ENCODE results near the gene ARRDC3.
"Not testable (repeated sequence)": the region's sequence is repeated elsewhere in the genome, so short reads cannot be mapped to it uniquely, and the experiment has no call there.

Gene ARRDC3

DNA sequence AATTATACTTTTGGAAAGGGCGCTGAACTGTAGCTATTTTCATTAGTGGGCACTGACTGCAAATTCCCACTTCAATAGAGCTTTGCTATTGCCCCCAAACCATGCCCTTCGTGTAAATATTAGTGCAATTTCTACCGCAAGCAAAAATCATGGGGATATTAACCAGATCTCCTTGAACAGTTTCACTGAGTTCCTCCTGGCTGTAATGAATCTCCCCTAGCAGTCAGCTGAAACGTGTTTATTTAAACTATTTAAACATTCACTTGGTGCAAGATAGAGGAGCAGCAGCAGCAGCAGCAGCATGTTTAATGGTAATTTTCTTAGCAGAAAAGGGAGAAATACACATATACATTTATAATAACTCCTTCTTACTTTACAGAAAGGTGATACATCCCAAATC lies 54.4 kb downstream of the ARRDC3 start:
- Mint-ChIP-seq H3K9me3 (no peaks in the 10 kb centered on the region), H3K4me3 (no peak overlapping the region), H3K27ac (no peak overlapping the region), H3K4me1 (ENCODE audit: low read depth) (peaks cover 28% of the 10 kb centered on the region), H3K36me3 (ENCODE audit: low read depth) (peaks cover 2% of the 10 kb centered on the region), H3K27me3 (ENCODE audit: low read depth) (peaks cover 9% of the 10 kb centered on the region)

DNA sequence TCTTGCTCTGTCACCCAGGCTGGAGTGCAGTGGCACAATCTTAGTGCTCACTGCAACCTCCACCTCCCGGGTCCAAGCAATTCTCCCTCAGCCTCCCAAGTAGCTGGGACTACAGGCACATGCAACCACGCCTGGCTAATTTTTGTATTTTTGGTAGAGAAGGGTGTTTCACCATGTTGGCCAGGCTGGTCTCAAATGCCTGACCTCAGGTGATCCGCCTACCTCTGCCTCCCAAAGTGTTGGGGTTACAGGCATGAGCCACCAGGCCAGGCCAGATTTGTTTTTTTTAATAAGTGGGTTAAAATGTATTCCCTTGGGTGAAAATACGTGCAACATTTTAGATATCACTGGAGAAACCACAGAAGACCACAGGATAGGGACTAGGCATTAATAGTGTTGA lies 60.1 kb downstream of the ARRDC3 start:
- not testable (repeated sequence) for H3K27ac Mint-ChIP-seq; H3K4me3 Mint-ChIP-seq; H3K4me1 Mint-ChIP-seq (ENCODE audit: low read depth); H3K27me3 Mint-ChIP-seq (ENCODE audit: low read depth); H3K36me3 Mint-ChIP-seq (ENCODE audit: low read depth); H3K9me3 Mint-ChIP-seq

DNA sequence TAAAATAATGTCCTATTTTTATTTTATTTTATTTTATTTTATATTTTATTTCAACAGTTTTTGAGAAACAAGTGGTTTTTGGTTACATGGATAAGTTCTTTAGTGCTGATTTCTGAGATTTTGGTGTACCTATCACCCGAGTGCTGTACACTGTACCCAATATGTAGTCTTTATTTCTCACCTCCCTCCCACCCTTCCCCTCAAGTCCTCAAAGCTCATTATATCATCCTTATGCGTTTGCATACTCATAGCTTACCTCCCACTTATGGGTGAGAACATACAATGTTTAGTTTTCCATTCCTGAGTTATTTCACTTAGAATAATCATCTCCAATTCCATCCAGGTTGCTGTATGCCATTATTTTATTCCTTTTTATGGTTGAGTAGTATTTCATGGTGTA lies 63.5 kb downstream of the ARRDC3 start:
- Mint-ChIP-seq H3K27me3 (ENCODE audit: low read depth) (peaks cover 3% of the 10 kb centered on the region), H3K36me3 (ENCODE audit: low read depth) (no peaks in the 10 kb centered on the region), H3K4me3 (no peak overlapping the region)

DNA sequence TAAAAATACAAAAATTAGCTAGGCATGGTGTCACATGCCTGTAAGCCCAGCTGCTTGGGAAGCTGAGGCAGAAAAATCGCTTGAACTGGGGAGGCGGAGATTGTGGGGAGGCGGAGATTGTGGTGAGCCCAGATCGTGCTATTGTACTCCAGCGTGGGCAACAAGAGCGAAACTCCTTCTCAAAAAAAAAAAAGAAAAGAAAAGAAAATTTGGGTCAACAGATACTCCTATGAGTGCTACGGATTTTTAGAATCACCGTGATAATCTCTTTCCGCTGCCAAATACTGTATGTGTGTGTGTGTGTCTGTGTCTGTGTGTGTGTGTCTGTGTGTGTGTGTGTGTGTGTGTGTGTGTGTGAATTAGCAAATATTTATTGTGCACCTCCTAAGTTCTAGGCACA lies 64.4 kb downstream of the ARRDC3 start:
- Mint-ChIP-seq H3K4me1 (ENCODE audit: low read depth) (peaks cover 17% of the 10 kb centered on the region), H3K36me3 (ENCODE audit: low read depth) (no peaks in the 10 kb centered on the region), H3K27me3 (ENCODE audit: low read depth) (no peaks in the 10 kb centered on the region), H3K9me3 (no peaks in the 10 kb centered on the region), H3K4me3 (no peak overlapping the region), H3K27ac (no peak overlapping the region)

More for the DNA sequence above, 63.5 kb downstream of the ARRDC3 start:
- H3K4me1 Mint-ChIP-seq (ENCODE audit: low read depth) = peaks cover 7% of the 10 kb centered on the region
- no peak overlapping the region for H3K27ac Mint-ChIP-seq
- no peaks in the 10 kb centered on the region for H3K9me3 Mint-ChIP-seq
